ENCODE results near the gene SGMS1. TPM values are rescaled to one million over a fixed set of nuclear protein-coding genes. Genes with fewer than 3 reads are reported as not detected.

The SGMS1 gene
- total RNA-seq, 1 experiment from 2014 or later, result 24.7 TPM

GRCh38 chr10:50640238-50640637 lies 16.5 kb upstream of the SGMS1 start:
- no TSS peak for BruUV-seq (replicated peaks)
- no peak for DNase-seq (ENCODE audit: unreplicated experiment)
- H3K4me1 Mint-ChIP-seq (ENCODE audit: insufficient read depth, unreplicated experiment), result peaks cover 10% of the 10 kb centered on the region
- intact Hi-C loops (cut with micrococcal nuclease), result no loop called here
- H3K27ac Mint-ChIP-seq (ENCODE audit: low read depth, unreplicated experiment), result no peak overlapping the region
- CTCF ChIA-PET, result interaction anchor here (0.6 to 1.6 kb wide), 2 partner anchors 13 to 400 kb away, joined by 3 read pairs; no protein-coding TSS in a partner anchor
- H3K4me3 Mint-ChIP-seq (ENCODE audit: unreplicated experiment), result no peak overlapping the region
- no peaks in the 10 kb centered on the region for H3K36me3 Mint-ChIP-seq (ENCODE audit: insufficient read depth, unreplicated experiment)
- POLR2A ChIA-PET, result interaction anchor here (1.3 to 1.5 kb wide), 2 partner anchors 13 to 16 kb away, joined by 3 to 4 read pairs; no protein-coding TSS in a partner anchor
- no peak for TF ChIP-seq CTCF (IDR thresholded peaks at IDR 0.05; ENCODE audit: unreplicated experiment)
- no peaks in the 10 kb centered on the region for H3K9me3 Mint-ChIP-seq (ENCODE audit: unreplicated experiment)
- no peaks in the 10 kb centered on the region for H3K27me3 Mint-ChIP-seq (ENCODE audit: insufficient read depth, unreplicated experiment)

GRCh38 chr10:50636618-50637579 lies 13.1 kb upstream of the SGMS1 start:
- H3K9me3 Mint-ChIP-seq (ENCODE audit: unreplicated experiment), result no peaks in the 10 kb centered on the region

GRCh38 chr10:50635286-50635685 lies 11.5 kb upstream of the SGMS1 start:
- Mint-ChIP-seq H3K9me3 (ENCODE audit: unreplicated experiment) (no peaks in the 10 kb centered on the region), H3K4me3 (ENCODE audit: unreplicated experiment) (no peak overlapping the region), H3K27me3 (ENCODE audit: insufficient read depth, unreplicated experiment) (no peaks in the 10 kb centered on the region), H3K27ac (ENCODE audit: low read depth, unreplicated experiment) (no peak overlapping the region), H3K36me3 (ENCODE audit: insufficient read depth, unreplicated experiment) (no peaks in the 10 kb centered on the region), H3K4me1 (ENCODE audit: insufficient read depth, unreplicated experiment) (peaks cover 14% of the 10 kb centered on the region)
- CTCF ChIA-PET, result interaction anchor here (0.6 kb wide), 1 partner anchor 1245 kb away, joined by 3 read pairs; no protein-coding TSS in a partner anchor
- intact Hi-C loops (cut with micrococcal nuclease), result no loop called here
- DNase-seq (ENCODE audit: unreplicated experiment), result peak; percentile 67
- POLR2A ChIA-PET, result interaction anchor here (0.6 to 1.3 kb wide), 2 partner anchors 9 to 23 kb away, joined by 4 to 5 read pairs; no protein-coding TSS in a partner anchor
- no TSS peak for BruUV-seq (replicated peaks)
- TF ChIP-seq CTCF (IDR thresholded peaks at IDR 0.05; ENCODE audit: unreplicated experiment), result no peak

More at GRCh38 chr10:50636618-50637579, 13.1 kb upstream of the SGMS1 start:
- ChIA-PET CTCF (interaction anchor here (0.6 to 2.0 kb wide), 4 partner anchors 11 to 857 kb away, joined by 3 to 8 read pairs (median 4); no protein-coding TSS in a partner anchor), POLR2A (interaction anchor here (0.5 to 1.5 kb wide), 3 partner anchors 12 to 311 kb away, joined by 3 to 9 read pairs (median 3); no protein-coding TSS in a partner anchor)
- no peak for TF ChIP-seq CTCF (IDR thresholded peaks at IDR 0.05; ENCODE audit: unreplicated experiment)
- no peak for DNase-seq (ENCODE audit: unreplicated experiment)
- Mint-ChIP-seq H3K27ac (ENCODE audit: low read depth, unreplicated experiment) (no peak overlapping the region), H3K27me3 (ENCODE audit: insufficient read depth, unreplicated experiment) (no peaks in the 10 kb centered on the region), H3K4me1 (ENCODE audit: insufficient read depth, unreplicated experiment) (peaks cover 14% of the 10 kb centered on the region), H3K36me3 (ENCODE audit: insufficient read depth, unreplicated experiment) (no peaks in the 10 kb centered on the region), H3K4me3 (ENCODE audit: unreplicated experiment) (no peak overlapping the region)
- intact Hi-C loops (cut with micrococcal nuclease), result no loop called here
- no TSS peak for BruUV-seq (replicated peaks)

- CTCF ChIA-PET, result no interaction called here
- Mint-ChIP-seq H3K4me1 (ENCODE audit: insufficient read depth, unreplicated experiment) (peaks cover 14% of the 10 kb centered on the region), H3K36me3 (ENCODE audit: insufficient read depth, unreplicated experiment) (no peaks in the 10 kb centered on the region), H3K4me3 (ENCODE audit: unreplicated experiment) (no peak overlapping the region), H3K27me3 (ENCODE audit: insufficient read depth, unreplicated experiment) (no peaks in the 10 kb centered on the region), H3K27ac (ENCODE audit: low read depth, unreplicated experiment) (no peak overlapping the region), H3K9me3 (ENCODE audit: unreplicated experiment) (no peaks in the 10 kb centered on the region)
- intact Hi-C loops (cut with micrococcal nuclease), result no loop called here
- TF ChIP-seq CTCF (IDR thresholded peaks at IDR 0.05; ENCODE audit: unreplicated experiment), result no peak
- POLR2A ChIA-PET, result no interaction called here
- no peak for DNase-seq (ENCODE audit: unreplicated experiment)
- BruUV-seq (replicated peaks), result no TSS peak
These were observed 10.7 kb upstream of the SGMS1 start for GRCh38 chr10:50634479-50634878.

All from MCF 10A (cell line).